NCI-H2107 treated with DMSO at 0.1 percent for 48 hours (cell line): ENCODE measurements around the gene CD81.
"Not testable (repeated sequence)": the region's sequence is repeated elsewhere in the genome, so short reads cannot be mapped to it uniquely, and the experiment has no call there.

Experiments
- DNase-seq: peaks from one replicate; lab custom pipeline; 2025; ENCODE audit not compliant: unreplicated experiment; lab: John Stamatoyannopoulos, UW

The CD81 gene

DNA sequence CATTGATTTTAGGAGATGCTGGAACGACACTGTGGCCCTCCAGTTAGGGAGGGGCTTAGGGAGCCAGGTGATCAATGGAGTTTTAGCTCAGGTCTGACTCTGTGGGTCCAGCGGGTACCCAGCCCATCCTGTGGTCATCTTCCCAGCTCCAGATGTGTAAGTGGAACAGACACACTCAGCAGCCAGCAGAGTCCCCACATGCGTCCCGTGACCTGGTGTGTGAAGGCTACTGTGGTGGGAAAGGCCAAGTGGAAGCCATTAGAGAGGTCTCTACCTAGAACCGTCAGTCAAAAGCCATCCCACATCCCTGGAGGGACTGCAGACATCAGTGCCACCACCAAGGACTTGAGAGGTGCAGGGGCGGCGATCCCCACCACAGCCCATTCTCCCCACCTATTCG is 19.9 kb upstream of the CD81 start:
- no peak for DNase-seq

DNA sequence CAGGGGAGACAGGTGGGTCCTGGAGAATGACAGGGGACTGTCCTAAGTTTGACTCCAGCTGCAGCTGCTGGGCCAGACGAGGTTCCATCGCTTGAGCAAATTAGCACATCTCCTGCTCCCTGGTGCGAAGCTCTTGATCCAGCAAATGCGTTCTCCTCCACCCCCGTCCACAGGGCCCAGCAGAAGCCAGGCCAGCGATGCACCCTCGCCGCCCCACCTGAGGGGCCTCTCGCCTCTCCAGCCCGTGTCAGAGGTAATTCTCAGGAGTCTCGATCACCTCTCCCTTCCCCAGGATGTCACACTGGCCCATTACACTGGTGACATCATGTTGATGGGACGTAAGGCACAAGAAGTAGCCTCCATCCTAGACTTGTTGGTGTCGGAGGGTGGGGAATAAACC is 19.5 kb upstream of the CD81 start:
- DNase-seq: not testable (repeated sequence)

DNA sequence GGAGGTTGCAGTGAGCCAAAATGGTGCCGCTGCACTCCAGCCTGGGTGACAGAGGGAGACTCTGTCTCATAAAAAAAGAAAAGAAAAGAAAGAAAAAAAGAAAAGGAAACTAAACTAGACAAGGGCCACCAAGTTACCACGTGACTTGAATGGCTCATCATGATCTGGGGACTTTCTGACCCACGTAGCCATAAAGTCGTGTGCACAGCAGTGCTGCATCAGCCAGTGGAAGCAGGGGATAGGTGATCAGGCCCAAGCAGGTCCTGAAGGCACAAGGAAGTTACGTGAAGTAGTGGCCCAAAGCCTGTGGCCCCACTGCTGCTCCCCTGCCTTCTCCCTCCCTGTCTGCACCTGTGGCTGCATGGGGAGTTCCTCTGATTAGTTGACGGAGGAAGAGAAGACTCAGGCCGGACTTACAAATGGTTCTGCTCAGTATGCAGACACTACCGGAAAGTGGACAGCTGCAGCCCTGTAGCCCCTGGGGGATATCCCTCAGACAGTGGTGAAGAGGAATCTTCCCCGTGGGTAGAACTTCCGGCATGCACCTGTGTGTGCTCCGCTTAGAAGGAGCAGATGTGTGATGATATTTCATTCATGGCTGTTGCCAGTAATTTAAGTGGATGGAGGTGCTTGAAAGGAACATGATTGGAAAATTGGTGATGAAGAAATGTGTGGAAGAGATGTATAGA is 18.2 kb upstream of the CD81 start:
- DNase-seq: no peak

GRCh38 chr11:2359557-2359956 is 17.6 kb upstream of the CD81 start:
- DNase-seq: no peak

DNA sequence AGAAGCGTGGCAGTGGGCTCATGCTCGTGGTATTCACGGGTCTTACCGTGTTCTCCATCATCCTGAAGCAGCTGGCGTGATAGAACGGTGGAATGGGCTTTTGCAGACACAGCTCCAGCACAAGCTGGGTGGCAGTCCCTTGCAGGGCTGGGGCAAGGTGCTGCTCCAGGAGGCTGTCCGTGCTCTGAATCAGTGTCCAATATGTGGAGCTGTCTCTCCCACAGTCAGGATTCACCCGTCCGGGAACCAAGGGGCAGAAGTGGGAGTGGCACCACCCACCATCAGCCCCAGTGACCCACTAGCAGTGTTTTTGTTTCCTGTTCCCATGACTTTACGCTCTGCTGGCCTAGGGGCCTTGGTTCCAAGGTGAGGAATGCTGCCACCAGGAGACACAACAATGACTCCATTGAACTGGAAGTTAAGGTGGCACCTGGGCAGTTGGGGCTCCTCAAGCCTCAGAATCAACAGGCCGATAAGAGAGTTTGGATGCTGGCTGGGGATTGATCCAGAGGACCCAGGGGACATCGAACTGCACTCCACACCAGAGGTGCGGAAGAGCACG is 16.9 kb upstream of the CD81 start:
- no peak for DNase-seq

DNA sequence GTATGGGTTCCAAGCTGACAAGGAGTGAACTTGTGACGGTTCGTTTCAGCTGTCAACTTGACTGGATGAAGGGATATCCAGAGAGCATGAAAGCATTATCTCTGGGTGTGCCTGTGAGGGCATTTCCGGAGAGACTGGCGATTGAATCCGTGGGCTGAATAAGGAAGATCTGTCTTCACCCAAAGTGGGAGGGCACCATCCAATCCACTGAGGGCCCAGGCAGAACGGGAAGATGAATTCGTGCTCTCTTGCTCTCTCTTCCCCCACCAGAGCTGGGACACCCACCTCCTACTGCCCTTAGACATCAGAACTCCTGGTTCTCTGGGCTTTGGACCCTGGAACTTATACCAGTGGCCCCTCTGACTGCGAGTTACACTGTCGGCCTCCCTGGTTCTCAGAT is 15.5 kb upstream of the CD81 start:
- no peak for DNase-seq

- DNase-seq: no peak
Measured at GRCh38 chr11:2362414-2362813, 14.7 kb upstream of the CD81 start.

- DNase-seq: no peak
Measured at GRCh38 chr11:2363130-2363529, 14.0 kb upstream of the CD81 start.

GRCh38 chr11:2363577-2364370 is 13.3 kb upstream of the CD81 start:
- DNase-seq: no peak

GRCh38 chr11:2364386-2364785 is 12.7 kb upstream of the CD81 start:
- not testable (repeated sequence) for DNase-seq

GRCh38 chr11:2365571-2366210 is 11.4 kb upstream of the CD81 start:
- DNase-seq: no peak

DNA sequence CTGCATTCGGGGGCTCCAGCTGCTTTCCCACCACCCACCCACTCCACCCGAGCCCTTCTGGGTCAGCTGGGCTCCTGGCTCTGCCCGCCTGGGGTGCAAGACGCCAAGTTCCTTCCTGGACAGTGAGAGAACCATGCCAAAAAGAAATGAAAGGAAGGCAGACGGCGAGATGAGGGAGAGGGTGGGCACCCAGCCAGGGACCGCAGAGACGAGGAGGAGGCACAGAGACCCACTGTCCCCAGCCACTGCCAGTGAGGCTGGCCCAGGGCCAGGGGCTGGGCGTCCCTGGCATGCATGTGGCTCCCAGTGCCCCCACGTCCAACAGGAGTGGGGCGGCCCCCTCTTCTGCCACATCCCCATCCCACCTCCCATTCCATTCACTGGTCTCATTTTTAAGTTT is 10.8 kb upstream of the CD81 start:
- DNase-seq: no peak

GRCh38 chr11:2366733-2367132 is 10.4 kb upstream of the CD81 start:
- no peak for DNase-seq

GRCh38 chr11:2367266-2368160 is 9.6 kb upstream of the CD81 start:
- DNase-seq: no peak

DNA sequence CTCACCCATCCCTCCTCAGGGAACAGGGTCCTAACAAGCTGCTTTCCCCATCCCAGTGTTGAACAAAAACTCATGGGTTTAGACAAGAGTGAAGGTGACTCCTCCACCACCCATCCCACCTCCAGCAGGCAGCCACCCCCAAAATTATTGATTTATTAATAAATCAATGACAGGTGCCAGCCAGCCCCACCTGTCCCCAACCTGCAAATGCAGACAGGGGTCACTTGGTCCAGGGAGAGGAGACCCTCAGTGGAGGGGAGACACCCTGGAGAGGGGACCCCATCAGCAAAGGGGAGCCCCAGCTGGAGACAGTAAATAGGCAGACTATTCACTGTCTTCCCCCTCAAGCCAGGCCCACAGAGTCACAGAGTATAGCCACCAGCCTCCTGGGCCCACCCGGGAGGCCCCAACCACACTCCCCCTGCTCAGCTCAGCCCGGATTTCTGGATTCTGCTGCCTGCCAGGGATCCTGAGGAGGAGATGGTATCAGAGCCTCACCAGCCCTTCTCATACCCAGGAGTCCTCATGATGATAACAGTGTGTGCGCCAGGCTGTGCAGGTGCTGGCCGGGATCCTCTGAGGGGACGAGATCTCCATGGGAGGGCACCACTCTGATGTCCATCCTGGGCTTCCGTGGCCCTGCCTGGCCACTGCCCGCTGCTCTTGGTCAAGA is 8.8 kb upstream of the CD81 start:
- DNase-seq: no peak

DNA sequence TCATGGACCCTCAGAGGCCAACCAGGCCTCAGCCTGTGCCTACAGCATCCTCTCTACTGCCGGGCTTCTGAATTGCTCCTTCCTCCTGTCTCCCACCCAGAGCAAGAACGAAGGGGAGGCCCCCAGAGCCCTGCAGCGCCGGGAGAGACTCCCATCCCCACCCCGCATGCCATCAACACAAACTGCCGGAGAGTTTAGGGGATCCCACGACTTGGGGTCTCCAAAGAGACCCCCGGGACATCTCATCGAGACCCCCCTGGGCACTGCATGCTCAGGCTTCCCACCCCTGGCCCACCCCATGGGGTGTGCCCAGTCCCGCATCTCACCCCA is 8.3 kb upstream of the CD81 start:
- DNase-seq: no peak

- no peak for DNase-seq
Measured at GRCh38 chr11:2369320-2369719, 7.8 kb upstream of the CD81 start.

DNA sequence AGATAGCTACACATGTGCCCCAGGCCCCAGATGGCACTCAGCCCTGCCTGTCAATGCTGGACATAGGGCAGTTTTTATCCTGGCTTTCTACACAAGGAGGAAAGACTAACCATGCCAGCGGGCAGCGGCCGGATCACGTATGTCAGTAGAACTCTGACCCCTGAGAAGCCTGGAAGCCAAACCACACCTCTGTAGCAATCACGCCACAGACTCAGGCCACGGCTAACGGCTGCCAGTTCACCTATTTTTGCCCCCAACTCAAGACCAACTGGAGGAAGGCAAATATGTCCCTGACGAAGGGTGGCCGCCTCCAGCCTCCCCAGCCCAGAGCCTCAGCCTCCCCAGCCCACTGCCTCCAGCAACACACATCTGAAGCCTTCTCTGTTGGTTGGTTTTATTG is 7.2 kb upstream of the CD81 start:
- DNase-seq: no peak

DNA sequence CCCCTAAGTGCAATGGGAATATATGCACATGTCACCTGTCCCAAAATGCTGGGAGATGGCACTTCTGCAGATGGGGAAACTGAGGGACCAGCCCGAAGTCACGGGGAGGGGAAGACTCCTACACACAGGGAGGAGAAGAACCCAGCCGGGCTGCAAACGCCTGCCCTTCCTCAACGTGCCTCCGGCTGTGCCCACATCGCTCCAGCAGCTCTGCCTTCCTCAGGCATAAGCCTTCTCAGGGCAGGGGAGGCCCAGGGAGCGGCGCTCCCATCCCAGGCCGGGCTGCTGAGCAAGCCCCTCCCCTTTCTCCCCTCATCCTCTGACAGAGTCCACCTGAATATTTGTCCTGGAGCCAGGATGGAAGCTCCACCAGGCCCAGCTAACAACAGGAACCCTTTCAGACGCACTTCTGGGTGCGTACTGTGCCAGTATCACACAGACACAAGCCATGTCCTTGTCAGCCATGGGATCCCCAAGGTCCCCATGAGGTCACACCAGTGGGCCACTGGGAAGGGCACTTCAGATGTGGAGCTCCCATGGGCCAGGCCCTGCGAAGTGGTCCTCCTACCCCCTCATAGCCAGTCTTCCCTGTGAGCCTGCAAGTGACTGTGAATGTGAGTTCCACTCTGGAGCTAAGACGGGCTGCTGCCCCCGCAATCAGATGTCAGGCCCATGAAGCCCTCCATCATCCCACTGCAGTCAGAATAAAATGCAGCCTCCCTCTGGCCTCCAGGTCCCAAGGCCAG is 2.5 kb upstream of the CD81 start:
- DNase-seq: no peak

GRCh38 chr11:2375341-2375853 is 1.7 kb upstream of the CD81 start:
- DNase-seq: no peak
